PFSK-1 (cell line): ENCODE measurements around the gene RABEP2.

Experiments
- FOXP2 ChIP-seq: optimal IDR thresholded peaks from 2 replicates; pipeline ENCODE3; 2011; ENCODE audit warnings: borderline replicate concordance, control low read depth, inconsistent platforms; ENCODE audit not compliant: insufficient read depth; ENCODE audit errors: extremely low read length, extremely low read depth
- POLR2AphosphoS5 ChIP-seq: IDR thresholded peaks from 2 replicates; pipeline ENCODE4 v1.6.1; 2012; ENCODE audit warnings: low read depth, mild to moderate bottlenecking, control low read depth, low read length, moderate library complexity
- REST ChIP-seq, 2 experiments: IDR thresholded peaks; 2 replicates each; pipeline versions ENCODE4 v1.6.1 to v1.8.0; 2011 to 2012; ENCODE audit warnings: low read depth in 2 of 2, low read length in 2 of 2, control low read depth in 1 of 2, inconsistent platforms in 1 of 2, mild to moderate bottlenecking in 1 of 2, moderate library complexity in 1 of 2; ENCODE audit not compliant: insufficient read depth in 1 of 2
- SIN3A ChIP-seq: IDR thresholded peaks from 2 replicates; pipeline ENCODE4 v1.6.1; 2012; ENCODE audit warnings: mild to moderate bottlenecking, low read length, moderate library complexity, borderline replicate concordance; ENCODE audit not compliant: insufficient read depth
- TAF1 ChIP-seq: IDR thresholded peaks from 2 replicates; pipeline ENCODE4 v1.6.1; 2012; ENCODE audit warnings: low read length, control low read depth, borderline replicate concordance; ENCODE audit not compliant: insufficient read depth

RABEP2 gene

GRCh38 chr16:28876019-28876659 is 48.9 kb downstream of the RABEP2 start:
- TF ChIP-seq TAF1 (no peak), SIN3A (no peak), POLR2AphosphoS5 (no peak), REST (IDR thresholded peaks at IDR 0.05; ENCODE audit: insufficient read depth in 1 of 2, low read depth in 2 of 2, low read length in 2 of 2) (no peak), FOXP2 (no peak)

DNA sequence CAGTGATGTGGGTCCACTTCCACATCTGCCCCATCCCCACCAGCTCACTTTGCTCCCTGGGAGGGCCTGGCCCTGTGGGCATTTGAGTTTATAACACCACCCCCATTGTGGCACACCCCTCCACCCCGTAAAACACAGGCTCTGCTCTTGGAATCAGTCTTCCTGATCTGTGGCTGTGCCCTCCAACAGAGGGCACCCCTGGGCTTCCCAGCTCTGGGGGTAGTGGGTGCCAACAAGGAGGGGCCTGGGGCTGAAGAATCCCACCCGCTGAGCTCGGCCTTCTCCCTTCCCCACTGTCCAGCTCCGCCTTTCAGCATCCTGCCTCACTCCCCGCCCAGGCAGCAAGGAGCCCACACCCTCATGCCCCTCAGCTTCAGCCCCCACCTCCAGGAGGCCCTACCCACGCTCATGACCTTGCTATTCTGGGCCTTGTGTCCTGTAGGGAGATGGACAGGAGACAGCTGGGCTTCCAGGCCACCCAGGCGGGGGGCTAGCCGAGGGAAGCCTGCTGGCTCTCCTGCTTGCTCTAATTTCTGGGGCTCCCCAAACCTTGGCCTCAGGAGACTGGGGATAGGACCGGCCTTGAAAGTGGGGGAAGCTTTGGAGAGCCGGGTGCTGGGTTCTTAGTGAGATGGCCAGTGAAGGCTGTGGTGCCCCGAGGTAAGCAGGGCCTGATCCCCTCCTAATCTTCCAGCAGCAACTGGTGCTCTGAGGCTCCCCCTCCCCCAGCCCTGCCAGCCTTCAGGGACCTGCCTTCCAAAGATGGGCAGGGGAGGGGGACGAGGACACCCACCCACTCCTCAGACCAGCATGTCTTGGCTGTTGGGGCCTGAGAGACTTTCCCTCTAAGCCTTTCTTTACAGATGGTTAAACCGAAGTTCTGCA is 49.7 kb downstream of the RABEP2 start:
- no peak for TF ChIP-seq REST (IDR thresholded peaks at IDR 0.05; ENCODE audit: insufficient read depth in 1 of 2, low read depth in 2 of 2, low read length in 2 of 2)
- no peak for TF ChIP-seq TAF1
- TF ChIP-seq FOXP2: no peak
- no peak for TF ChIP-seq SIN3A
- no peak for TF ChIP-seq POLR2AphosphoS5

GRCh38 chr16:28874406-28874805 is 50.6 kb downstream of the RABEP2 start:
- no peak for TF ChIP-seq POLR2AphosphoS5
- TF ChIP-seq TAF1: no peak

- TF ChIP-seq TAF1: no peak
- TF ChIP-seq SIN3A: no peak
- no peak for TF ChIP-seq FOXP2
- TF ChIP-seq POLR2AphosphoS5: no peak
- no peak for TF ChIP-seq REST (IDR thresholded peaks at IDR 0.05; ENCODE audit: insufficient read depth in 1 of 2, low read depth in 2 of 2, low read length in 2 of 2)
Observed at GRCh38 chr16:28873543-28874201, 51.4 kb downstream of the RABEP2 start.

- TF ChIP-seq POLR2AphosphoS5 (no peak), SIN3A (no peak), TAF1 (no peak), FOXP2 (no peak), REST (IDR thresholded peaks at IDR 0.05; ENCODE audit: insufficient read depth in 1 of 2, low read depth in 2 of 2, low read length in 2 of 2) (no peak)
Observed at GRCh38 chr16:28872952-28873351, 52.1 kb downstream of the RABEP2 start.
